ENCODE data around the gene SLC6A12. TPM values are rescaled to one million over a fixed set of nuclear protein-coding genes. Genes with fewer than 3 reads are reported as not detected.
"Not testable (repeated sequence)": the region's sequence is repeated elsewhere in the genome, so short reads cannot be mapped to it uniquely, and the experiment has no call there.

SLC6A12 gene
- total RNA-seq, 1 donor from 2014 or later, result not detected

DNA sequence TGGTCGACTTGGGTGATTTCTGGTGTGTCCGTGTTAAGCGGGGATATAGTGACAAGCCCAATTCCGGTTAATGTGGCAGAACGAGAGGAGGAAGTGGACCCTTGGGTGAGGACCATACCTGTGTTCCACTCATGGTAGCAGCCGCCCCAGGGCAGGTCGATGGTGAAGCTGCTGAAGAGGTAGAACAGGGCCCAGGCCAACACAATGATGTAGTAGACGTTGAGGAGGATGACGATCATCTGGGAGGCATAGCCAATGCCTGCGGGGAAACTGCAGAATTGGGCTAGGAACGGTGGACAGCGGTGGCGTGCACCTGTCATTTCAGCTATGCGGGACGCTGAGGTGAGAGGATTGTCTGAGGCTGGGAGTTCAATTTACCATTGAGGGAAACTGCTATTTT lies 28.5 kb upstream of the SLC6A12 start:
- Mint-ChIP-seq H3K27me3 (ENCODE audit: insufficient read depth) (peaks cover 5% of the 10 kb centered on the region), H3K9me3 (peaks cover 11% of the 10 kb centered on the region), H3K4me1 (ENCODE audit: low read depth) (no peaks in the 10 kb centered on the region), H3K36me3 (ENCODE audit: low read depth) (no peaks in the 10 kb centered on the region), H3K4me3 (no peak overlapping the region), H3K27ac (no peak overlapping the region)
- no peak for DNase-seq (ENCODE audit: low spot score)
- intact Hi-C loops (cut with micrococcal nuclease), result no loop called here

DNA sequence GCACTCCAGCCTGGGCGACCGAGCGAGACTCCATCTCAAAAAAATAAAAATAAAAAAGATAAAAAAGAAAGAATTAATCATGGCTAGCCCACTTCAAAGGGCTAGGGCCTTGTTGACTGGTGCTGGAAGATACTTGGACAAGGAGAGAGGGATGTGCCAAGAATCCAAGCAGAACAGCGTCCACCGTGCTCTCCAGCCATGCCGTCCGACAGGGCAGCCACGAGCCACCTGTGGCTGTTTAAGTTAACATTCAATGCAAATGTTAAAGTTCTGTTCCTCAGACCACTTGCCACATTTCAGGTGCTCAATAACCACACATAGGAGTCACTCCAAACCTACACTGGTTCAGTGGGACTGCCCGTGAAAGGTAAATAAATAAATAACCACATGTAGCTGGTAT lies 27.3 kb upstream of the SLC6A12 start:
- Mint-ChIP-seq H3K27ac (no peak overlapping the region), H3K4me3 (no peak overlapping the region), H3K36me3 (ENCODE audit: low read depth) (no peaks in the 10 kb centered on the region), H3K4me1 (ENCODE audit: low read depth) (no peaks in the 10 kb centered on the region), H3K9me3 (peaks cover 5% of the 10 kb centered on the region), H3K27me3 (ENCODE audit: insufficient read depth) (no peaks in the 10 kb centered on the region)
- no peak for DNase-seq (ENCODE audit: low spot score)
- intact Hi-C loops (cut with micrococcal nuclease), result no loop called here

DNA sequence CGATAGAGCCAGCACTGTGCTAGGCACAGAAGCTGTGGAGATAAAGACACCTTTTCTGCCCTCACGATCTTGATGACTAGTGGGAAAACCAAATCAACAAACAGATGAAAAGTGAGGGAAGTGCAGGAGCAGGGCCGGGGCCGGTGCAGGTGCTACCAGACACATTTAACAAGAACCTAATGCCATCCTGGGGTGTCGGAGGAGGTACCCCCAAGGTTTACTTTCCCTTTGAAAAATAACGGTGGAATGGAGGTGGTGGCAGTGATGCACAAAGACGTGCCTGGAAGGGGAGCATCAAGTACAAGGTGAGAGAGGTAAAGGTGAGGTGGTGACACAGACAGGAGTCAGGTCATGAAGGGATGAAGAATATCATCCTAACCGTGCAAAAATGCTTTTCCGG lies 26.6 kb upstream of the SLC6A12 start:
- Mint-ChIP-seq H3K4me3 (no peak overlapping the region), H3K36me3 (ENCODE audit: low read depth) (no peaks in the 10 kb centered on the region), H3K27me3 (ENCODE audit: insufficient read depth) (no peaks in the 10 kb centered on the region), H3K9me3 (peaks cover 10% of the 10 kb centered on the region), H3K27ac (no peak overlapping the region), H3K4me1 (ENCODE audit: low read depth) (no peaks in the 10 kb centered on the region)
- intact Hi-C loops (cut with micrococcal nuclease), result no loop called here
- no peak for DNase-seq (ENCODE audit: low spot score)

DNA sequence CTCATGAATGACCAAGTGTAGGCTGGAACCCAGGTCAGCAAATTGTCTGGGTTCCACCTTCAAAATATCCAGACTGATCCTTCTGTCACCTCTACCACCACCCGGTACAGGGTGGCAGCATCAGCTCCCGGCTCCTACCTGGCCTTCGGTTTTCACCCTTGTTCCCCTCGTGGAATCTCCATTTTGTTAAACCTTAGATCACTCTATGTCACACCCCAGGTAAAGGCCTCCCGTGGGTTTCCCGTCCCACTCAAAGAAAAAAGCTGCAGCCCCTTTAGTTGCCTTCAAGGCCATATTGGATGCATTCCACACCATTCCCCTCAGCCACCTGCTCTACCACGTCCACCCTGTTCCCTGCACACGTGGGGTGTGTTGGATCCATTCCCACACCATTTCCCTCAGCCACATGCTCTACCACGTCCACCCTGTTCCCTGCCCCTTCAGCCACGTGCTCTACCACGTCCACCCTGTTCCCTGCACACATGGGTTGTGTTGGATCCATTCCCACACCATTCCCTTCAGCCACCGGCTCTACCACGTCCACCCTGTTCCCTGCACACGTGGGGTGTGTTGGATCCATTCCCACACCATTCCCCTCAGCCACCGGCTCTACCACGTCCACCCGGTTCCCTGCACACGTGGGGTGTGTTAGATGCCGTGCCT lies 24.9 kb upstream of the SLC6A12 start:
- intact Hi-C loops (cut with micrococcal nuclease), result no loop called here
- no peak overlapping the region for H3K4me3 Mint-ChIP-seq
- no peaks in the 10 kb centered on the region for H3K36me3 Mint-ChIP-seq (ENCODE audit: low read depth)
- no peak overlapping the region for H3K27ac Mint-ChIP-seq
- DNase-seq (ENCODE audit: low spot score), result no peak
- H3K9me3 Mint-ChIP-seq, result peaks cover 10% of the 10 kb centered on the region
- no peaks in the 10 kb centered on the region for H3K27me3 Mint-ChIP-seq (ENCODE audit: insufficient read depth)
- no peaks in the 10 kb centered on the region for H3K4me1 Mint-ChIP-seq (ENCODE audit: low read depth)

DNA sequence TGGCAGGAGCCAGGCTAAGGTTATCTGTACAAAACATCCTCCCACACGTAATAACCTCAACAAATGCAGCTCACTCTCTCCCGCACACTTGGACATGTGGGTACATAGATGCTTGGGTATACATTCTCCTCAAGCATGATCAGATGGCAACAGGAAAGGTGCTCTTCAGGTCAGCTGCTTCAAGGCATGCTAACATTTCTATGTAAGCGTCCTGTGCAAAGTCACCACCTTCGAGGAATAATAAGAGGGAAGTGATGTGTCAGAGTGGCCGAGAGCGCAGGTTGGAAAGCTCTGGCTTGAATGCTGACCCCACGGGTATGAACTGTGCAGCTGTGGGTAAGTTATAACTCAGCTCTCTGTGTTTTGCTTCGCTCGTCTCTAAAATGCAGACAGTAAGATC lies 24.2 kb upstream of the SLC6A12 start:
- DNase-seq (ENCODE audit: low spot score), result no peak
- Mint-ChIP-seq H3K9me3 (peaks cover 10% of the 10 kb centered on the region), H3K27ac (no peak overlapping the region), H3K4me1 (ENCODE audit: low read depth) (no peaks in the 10 kb centered on the region), H3K4me3 (no peak overlapping the region), H3K27me3 (ENCODE audit: insufficient read depth) (no peaks in the 10 kb centered on the region), H3K36me3 (ENCODE audit: low read depth) (no peaks in the 10 kb centered on the region)
- intact Hi-C loops (cut with micrococcal nuclease), result no loop called here

DNA sequence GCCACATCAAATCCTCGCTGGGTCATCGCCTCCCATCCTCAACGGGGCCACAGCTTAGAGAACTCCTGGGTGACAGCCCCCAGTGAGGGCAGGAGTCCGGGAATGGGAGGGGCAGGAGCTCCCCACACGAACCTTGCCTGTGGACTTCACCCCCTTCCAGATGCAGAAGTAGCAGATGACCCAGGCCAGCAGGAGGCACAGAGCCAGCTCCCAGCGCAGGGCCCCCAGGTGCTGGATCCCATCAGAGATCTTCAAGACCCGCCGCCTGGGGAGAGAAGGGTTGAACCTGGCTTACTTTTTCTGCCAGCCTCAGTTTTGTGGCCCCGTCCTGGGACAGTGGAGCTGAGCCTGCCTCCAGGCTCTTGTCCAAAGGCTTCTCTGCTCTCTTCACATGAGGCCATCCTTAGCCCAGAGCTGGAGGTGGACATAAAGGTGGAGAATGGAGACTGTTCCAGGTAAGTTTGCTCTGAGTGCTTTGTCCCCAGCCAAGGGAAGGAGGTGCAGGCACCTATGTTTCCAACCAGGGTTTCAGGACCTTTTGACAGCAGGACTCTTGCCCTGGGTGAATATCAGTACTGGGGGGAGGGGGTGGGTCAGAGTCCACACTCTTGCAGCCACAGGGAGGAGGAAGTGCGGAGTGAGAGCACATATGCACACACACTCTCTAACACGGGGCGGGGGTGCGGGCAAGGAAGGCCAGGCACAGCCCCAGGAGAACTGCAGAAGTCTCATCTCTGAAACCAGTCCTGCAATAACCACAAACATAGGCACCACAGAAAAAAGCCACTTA lies 23.3 kb upstream of the SLC6A12 start:
- Mint-ChIP-seq H3K27me3 (ENCODE audit: insufficient read depth) (no peaks in the 10 kb centered on the region), H3K27ac (no peak overlapping the region), H3K4me1 (ENCODE audit: low read depth) (no peaks in the 10 kb centered on the region), H3K9me3 (peaks cover 10% of the 10 kb centered on the region), H3K4me3 (no peak overlapping the region), H3K36me3 (ENCODE audit: low read depth) (no peaks in the 10 kb centered on the region)
- no peak for DNase-seq (ENCODE audit: low spot score)
- intact Hi-C loops (cut with micrococcal nuclease), result no loop called here

DNA sequence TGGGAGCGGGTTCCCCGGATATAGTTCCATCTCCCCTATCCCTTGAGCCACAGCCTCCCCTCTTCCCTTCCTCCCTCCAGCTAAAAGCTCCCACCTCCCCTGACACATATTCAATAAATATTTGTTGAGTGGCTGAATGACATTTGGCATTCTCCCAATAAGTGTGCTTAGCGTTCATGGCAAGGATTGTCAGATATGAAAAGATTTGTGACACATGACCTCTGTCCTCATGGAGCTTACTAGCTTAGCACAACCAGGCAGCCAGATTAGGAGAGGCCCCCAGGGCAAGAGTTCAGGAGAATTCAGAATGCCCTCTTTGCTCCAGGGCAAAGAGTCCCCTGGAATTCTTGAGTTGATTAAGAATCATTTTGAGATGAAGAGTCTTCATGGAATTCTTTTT lies 22.5 kb upstream of the SLC6A12 start:
- H3K4me1 Mint-ChIP-seq (ENCODE audit: low read depth), result no peaks in the 10 kb centered on the region
- intact Hi-C loops (cut with micrococcal nuclease), result no loop called here
- DNase-seq (ENCODE audit: low spot score), result no peak
- H3K27ac Mint-ChIP-seq, result no peak overlapping the region
- H3K4me3 Mint-ChIP-seq, result no peak overlapping the region
- no peaks in the 10 kb centered on the region for H3K27me3 Mint-ChIP-seq (ENCODE audit: insufficient read depth)
- H3K9me3 Mint-ChIP-seq, result peaks cover 10% of the 10 kb centered on the region
- no peaks in the 10 kb centered on the region for H3K36me3 Mint-ChIP-seq (ENCODE audit: low read depth)

DNA sequence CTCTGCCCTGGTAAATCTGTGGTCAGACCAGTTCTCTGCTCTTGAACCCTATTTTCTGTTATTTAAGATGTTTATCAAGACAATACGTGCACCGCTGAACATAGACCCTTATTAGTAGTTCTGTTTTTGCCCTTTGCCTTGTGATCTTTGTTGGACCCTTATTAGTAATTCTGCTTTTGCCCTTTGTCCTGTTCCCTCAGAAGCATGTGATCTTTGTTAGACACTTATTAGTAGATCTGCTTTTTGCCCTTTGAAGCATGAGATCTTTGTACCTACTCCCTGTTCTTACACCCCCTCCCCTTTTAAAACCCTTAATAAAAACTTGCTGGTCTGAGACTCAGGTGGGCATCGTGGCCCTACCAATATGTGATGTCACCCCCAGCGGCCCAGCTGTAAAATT lies 22.0 kb upstream of the SLC6A12 start:
- H3K27ac Mint-ChIP-seq; H3K4me3 Mint-ChIP-seq; DNase-seq (ENCODE audit: low spot score); H3K36me3 Mint-ChIP-seq (ENCODE audit: low read depth); H3K27me3 Mint-ChIP-seq (ENCODE audit: insufficient read depth); H3K9me3 Mint-ChIP-seq; H3K4me1 Mint-ChIP-seq (ENCODE audit: low read depth); intact Hi-C loops (cut with micrococcal nuclease): not testable (repeated sequence)

DNA sequence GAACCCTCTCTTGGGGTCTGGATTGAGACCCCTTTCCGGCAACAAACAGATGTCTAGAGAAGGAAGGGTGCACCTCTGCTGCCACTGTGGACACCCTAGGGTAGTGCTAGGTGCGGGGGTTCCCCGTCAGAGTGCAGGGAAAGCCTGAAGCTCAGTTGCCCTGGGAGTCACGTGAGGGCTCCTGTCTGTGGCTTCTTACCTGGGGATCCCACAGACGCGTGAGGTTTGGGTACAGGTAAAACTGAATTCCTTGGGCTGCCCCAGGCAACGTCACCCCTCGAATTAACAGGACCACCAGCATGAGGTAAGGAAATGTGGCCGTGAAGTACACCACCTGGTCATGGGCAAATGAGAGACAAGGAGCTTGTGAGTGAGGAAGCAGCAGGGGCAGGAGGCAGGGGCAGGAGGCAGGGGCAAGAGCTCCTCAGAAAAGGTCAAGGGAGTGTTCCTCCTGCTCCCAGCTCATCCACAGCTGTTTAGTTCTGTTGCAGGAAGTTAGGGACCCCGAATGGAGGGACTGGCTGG lies 21.0 kb upstream of the SLC6A12 start:
- Mint-ChIP-seq H3K27me3 (ENCODE audit: insufficient read depth) (no peaks in the 10 kb centered on the region), H3K9me3 (peaks cover 10% of the 10 kb centered on the region), H3K4me1 (ENCODE audit: low read depth) (no peaks in the 10 kb centered on the region), H3K4me3 (no peak overlapping the region), H3K27ac (no peak overlapping the region), H3K36me3 (ENCODE audit: low read depth) (no peaks in the 10 kb centered on the region)
- DNase-seq (ENCODE audit: low spot score), result no peak
- intact Hi-C loops (cut with micrococcal nuclease), result no loop called here

DNA sequence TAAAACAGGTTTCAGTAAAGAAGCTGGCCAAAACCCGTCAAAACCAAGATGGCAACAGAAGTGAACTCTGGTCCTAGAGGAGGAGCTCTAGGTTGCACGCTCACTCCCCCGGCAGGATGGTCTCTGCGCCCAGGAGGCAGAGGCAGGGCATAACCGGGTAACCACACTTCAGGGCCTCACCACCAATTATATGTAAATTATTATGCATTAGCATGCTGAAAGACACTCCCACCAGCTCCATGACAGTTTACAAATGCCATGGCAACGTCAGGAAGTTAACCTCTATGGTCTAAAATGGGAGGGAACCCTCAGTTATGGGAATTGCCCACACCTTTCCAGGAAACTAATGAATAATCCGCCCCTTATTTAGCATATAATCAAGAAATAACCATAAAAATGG lies 20.1 kb upstream of the SLC6A12 start:
- Mint-ChIP-seq H3K4me3 (no peak overlapping the region), H3K4me1 (ENCODE audit: low read depth) (no peaks in the 10 kb centered on the region), H3K27ac (no peak overlapping the region), H3K36me3 (ENCODE audit: low read depth) (no peaks in the 10 kb centered on the region), H3K27me3 (ENCODE audit: insufficient read depth) (no peaks in the 10 kb centered on the region), H3K9me3 (peaks cover 10% of the 10 kb centered on the region)
- DNase-seq (ENCODE audit: low spot score), result no peak
- intact Hi-C loops (cut with micrococcal nuclease), result no loop called here

DNA sequence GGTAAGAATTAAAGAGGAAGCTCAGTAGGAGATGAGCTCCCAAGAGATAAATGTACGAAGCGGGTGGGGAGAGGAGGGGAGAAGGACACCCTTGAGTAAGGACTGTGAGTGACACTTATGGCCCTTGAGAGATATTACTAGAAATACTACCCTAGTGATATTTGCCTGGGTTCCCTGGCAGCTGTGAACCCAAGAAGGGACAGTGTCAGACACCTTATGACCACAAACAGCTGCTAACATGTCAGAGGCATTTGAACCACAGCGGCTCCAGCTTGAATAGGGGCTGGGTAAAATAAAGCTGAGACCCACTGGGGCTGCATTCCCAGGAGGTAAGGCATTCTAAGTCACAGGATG lies 19.6 kb upstream of the SLC6A12 start:
- no peaks in the 10 kb centered on the region for H3K27me3 Mint-ChIP-seq (ENCODE audit: insufficient read depth)
- H3K4me3 Mint-ChIP-seq, result no peak overlapping the region
- DNase-seq (ENCODE audit: low spot score), result no peak
- no peaks in the 10 kb centered on the region for H3K4me1 Mint-ChIP-seq (ENCODE audit: low read depth)
- H3K27ac Mint-ChIP-seq, result no peak overlapping the region
- peaks cover 10% of the 10 kb centered on the region for H3K9me3 Mint-ChIP-seq
- H3K36me3 Mint-ChIP-seq (ENCODE audit: low read depth), result no peaks in the 10 kb centered on the region
- intact Hi-C loops (cut with micrococcal nuclease), result no loop called here

DNA sequence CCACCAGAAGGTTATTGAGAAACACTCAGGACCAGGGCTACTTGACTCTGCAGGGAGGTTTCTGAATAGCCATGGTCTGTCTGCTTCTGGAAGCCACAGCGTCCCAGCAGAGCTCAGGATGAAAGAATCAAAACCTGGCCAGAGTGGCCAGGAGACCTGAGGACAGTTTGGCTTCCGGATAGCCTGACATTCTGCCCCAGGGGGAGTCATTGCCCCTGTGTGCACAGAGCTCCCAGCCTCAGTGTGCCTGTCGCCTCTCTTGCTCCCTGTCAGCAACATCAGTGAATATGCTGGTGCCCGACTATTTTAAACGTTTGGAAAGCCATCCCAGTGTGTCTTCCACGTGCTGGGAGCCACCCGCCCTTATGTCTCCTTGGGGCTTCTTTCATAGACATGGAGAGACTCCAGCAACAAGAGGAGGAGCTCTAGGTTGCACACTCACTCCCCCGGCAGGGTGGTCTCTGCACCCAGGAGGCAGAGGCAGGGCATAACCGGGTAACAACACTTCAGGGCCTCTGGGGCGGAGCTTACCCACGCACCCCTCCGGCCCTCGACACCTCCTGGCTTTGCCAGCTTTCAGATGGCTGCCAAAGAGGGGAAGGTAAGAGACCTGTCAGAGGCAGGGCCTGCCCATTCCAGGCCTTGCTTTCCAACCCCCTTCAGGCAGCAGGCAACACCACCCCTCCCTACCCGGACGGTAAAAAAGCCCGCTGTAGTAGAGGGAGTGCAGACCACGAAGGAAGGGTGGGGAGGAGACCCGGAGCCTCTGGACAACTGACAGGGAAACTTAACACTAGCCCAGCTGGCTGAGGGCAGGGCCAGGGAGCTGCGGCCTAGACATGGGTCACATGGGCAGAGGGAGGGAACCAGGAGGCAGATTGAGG lies 19.0 kb upstream of the SLC6A12 start:
- Mint-ChIP-seq H3K36me3 (ENCODE audit: low read depth) (no peaks in the 10 kb centered on the region), H3K4me1 (ENCODE audit: low read depth) (no peaks in the 10 kb centered on the region), H3K27me3 (ENCODE audit: insufficient read depth) (no peaks in the 10 kb centered on the region), H3K9me3 (peaks cover 10% of the 10 kb centered on the region), H3K4me3 (no peak overlapping the region), H3K27ac (no peak overlapping the region)
- intact Hi-C loops (cut with micrococcal nuclease), result no loop called here
- no peak for DNase-seq (ENCODE audit: low spot score)
